Esophagus muscularis mucosa (tissue), 4 donors: ENCODE measurements around the gene AJAP1. TPM values are rescaled to one million over a fixed set of nuclear protein-coding genes. Genes with fewer than 3 reads are reported as not detected.

Experiments
- DNase-seq: peaks from one replicate; pipeline ENCODE4 v3.0.0-alpha.2; 2017; ENCODE audit errors: extremely low spot score
- H3K27ac ChIP-seq, 4 donors: fragments of 200-600 bp; sonication (generic); replicated peaks in 1 of 4; 1 replicate in 3 of 4; 2 replicates in 1 of 4; pipeline ENCODE4 v1.5.1; 2016 to 2019; ENCODE audit warnings: mild to moderate bottlenecking in 1 of 4
- H3K27me3 ChIP-seq, 4 donors: fragments of 200-600 bp; sonication (generic); one replicate each; pipeline versions ENCODE4 v1.5.1 to v1.6.0; 2016 to 2019
- H3K36me3 ChIP-seq, 4 donors: fragments of 200-600 bp; sonication (generic); one replicate each; pipeline ENCODE4 v1.5.1; 2016 to 2019
- H3K4me1 ChIP-seq, 4 donors: fragments of 200-600 bp; sonication (generic); one replicate each; pipeline ENCODE4 v1.5.1; 2016 to 2019
- H3K4me3 ChIP-seq, 4 donors: fragments of 200-600 bp; sonication (generic); 1 replicate in 2 of 4; 2 replicates in 2 of 4; pipeline ENCODE4 v1.5.1; 2016 to 2019; ENCODE audit warnings: mild to moderate bottlenecking in 4 of 4, moderate library complexity in 1 of 4
- H3K9me3 ChIP-seq, 4 donors: fragments of 200-600 bp; sonication (generic); 1 replicate in 3 of 4; 2 replicates in 1 of 4; pipeline ENCODE4 v1.5.1; 2016 to 2019
- CTCF ChIP-seq, 3 experiments: fragments of 200-600 bp in 2 of 3; fragments of 450-650 bp in 1 of 3; sonication (generic) in 2 of 3; IDR thresholded peaks; one replicate each; pipeline ENCODE4 v1.5.1; 2017 to 2019; ENCODE audit warnings: antibody characterized with exemption in 3 of 3, mild to moderate bottlenecking in 2 of 3, moderate library complexity in 1 of 3
- EP300 ChIP-seq: sonication (generic); formaldehyde crosslinking; IDR thresholded peaks from one replicate; pipeline ENCODE4 v1.6.1; 2017; ENCODE audit warnings: antibody characterized with exemption
- POLR2A ChIP-seq: fragments of 450-650 bp; IDR thresholded peaks from one replicate; pipeline ENCODE4 v1.6.1; 2017; ENCODE audit warnings: antibody characterized with exemption, moderate library complexity, mild to moderate bottlenecking, low read depth
- POLR2AphosphoS5 ChIP-seq, 2 donors: sonication (generic); formaldehyde crosslinking; IDR thresholded peaks; one replicate each; pipeline ENCODE4 v1.6.1; 2017; ENCODE audit warnings: antibody characterized with exemption in 2 of 2
- WGBS: methylation state at CpG from one replicate; pipeline ENCODE4 v1.1.5; 2018; 5-methylcytosine and 5-hydroxymethylcytosine counted together
- intact Hi-C: fragments of 100-400 bp; cut with DNase I; formaldehyde crosslinking; loops from one replicate; pipeline ENCODE4 v1.15.1; 2023
- total RNA-seq, 4 donors: library from RNA; depleted of rRNA; stranded (reverse); fragments of >200 nt; gene quantifications; one replicate each; pipeline versions ENCODE4 v1.1.0 to v1.2.1, GENCODE V29; 2016

AJAP1 gene
- total RNA-seq, 4 donors from 2014 or later, result 0.40 to 0.84 (median 0.54) TPM

DNA sequence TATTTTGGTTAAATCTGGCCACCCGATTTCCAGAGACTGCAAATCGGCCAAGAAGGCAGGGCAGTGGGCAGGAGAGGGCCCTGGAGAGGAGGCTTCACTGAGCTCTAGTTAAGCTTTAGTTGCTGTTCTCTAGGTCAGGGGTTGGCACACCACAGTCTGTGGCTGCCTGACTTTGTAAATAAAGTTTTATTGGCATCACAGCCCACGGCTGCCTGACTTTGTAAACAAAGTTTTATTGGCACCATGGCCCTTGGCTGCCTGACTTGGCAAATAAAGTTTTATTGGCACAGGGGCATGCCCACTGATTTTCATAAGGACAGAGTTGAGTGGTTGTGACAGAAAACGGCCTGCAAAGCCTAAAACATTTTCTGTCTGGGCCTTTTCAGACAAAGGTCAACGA, 19.7 kb downstream of the AJAP1 start:
- H3K27me3 ChIP-seq, result peaks cover 0 to 26% (median 0%) of the 10 kb centered on the region in 4 donors
- no peak overlapping the region for H3K27ac ChIP-seq
- H3K4me1 ChIP-seq, result no peaks in the 10 kb centered on the region
- WGBS, result 78% methylated on average over 5 of the region's 5 CpGs
- H3K36me3 ChIP-seq, result no peaks in the 10 kb centered on the region
- no peak for DNase-seq
- no peak for TF ChIP-seq POLR2AphosphoS5 (IDR thresholded peaks at IDR 0.05)
- TF ChIP-seq EP300, result no peak
- no peak for TF ChIP-seq POLR2A
- TF ChIP-seq CTCF (IDR thresholded peaks at IDR 0.05), result no peak
- intact Hi-C loops, result no loop called here
- peaks cover 0 to 17% (median 10%) of the 10 kb centered on the region in 4 donors for H3K9me3 ChIP-seq
- no peak overlapping the region for H3K4me3 ChIP-seq

- WGBS, result 82% methylated on average over 13 of the region's 13 CpGs
- no peaks in the 10 kb centered on the region for H3K4me1 ChIP-seq
- H3K9me3 ChIP-seq, result peaks cover 0 to 22% (median 14%) of the 10 kb centered on the region in 4 donors
- peaks cover 0 to 26% (median 0%) of the 10 kb centered on the region in 4 donors for H3K27me3 ChIP-seq
- TF ChIP-seq EP300 (no peak), POLR2A (no peak), CTCF (IDR thresholded peaks at IDR 0.05) (no peak), POLR2AphosphoS5 (IDR thresholded peaks at IDR 0.05) (no peak)
- H3K4me3 ChIP-seq, result no peak overlapping the region
- intact Hi-C loops, result no loop called here
- H3K36me3 ChIP-seq, result no peaks in the 10 kb centered on the region
- H3K27ac ChIP-seq, result no peak overlapping the region
- no peak for DNase-seq
These were observed 20.3 kb downstream of the AJAP1 start for GRCh38 chr1:4674676-4675075.

GRCh38 chr1:4675454-4676186, 21.2 kb downstream of the AJAP1 start:
- WGBS, result 75% methylated on average over 19 of the region's 21 CpGs

GRCh38 chr1:4676253-4676652, 21.8 kb downstream of the AJAP1 start:
- no peak overlapping the region for H3K4me3 ChIP-seq
- no peak for TF ChIP-seq POLR2A
- TF ChIP-seq POLR2AphosphoS5 (IDR thresholded peaks at IDR 0.05), result no peak
- no peak for TF ChIP-seq CTCF (IDR thresholded peaks at IDR 0.05)
- TF ChIP-seq EP300, result no peak
- peaks cover 0 to 32% (median 0%) of the 10 kb centered on the region in 4 donors for H3K27me3 ChIP-seq
- H3K27ac ChIP-seq, result no peak overlapping the region
- peaks cover 0 to 32% (median 25%) of the 10 kb centered on the region in 4 donors for H3K9me3 ChIP-seq
- H3K4me1 ChIP-seq, result no peaks in the 10 kb centered on the region
- H3K36me3 ChIP-seq, result no peaks in the 10 kb centered on the region
- intact Hi-C loops, result no loop called here
- 61% methylated on average over 9 of the region's 9 CpGs for WGBS
- no peak for DNase-seq

More at GRCh38 chr1:4675454-4676186, 21.2 kb downstream of the AJAP1 start:
- Histone ChIP-seq H3K27ac (no peak overlapping the region), H3K36me3 (no peaks in the 10 kb centered on the region), H3K9me3 (peaks cover 0 to 32% (median 24%) of the 10 kb centered on the region in 4 donors), H3K4me1 (no peaks in the 10 kb centered on the region), H3K4me3 (no peak overlapping the region), H3K27me3 (peaks cover 0 to 30% (median 0%) of the 10 kb centered on the region in 4 donors)
- no peak for DNase-seq
- intact Hi-C loops, result no loop called here
- no peak for TF ChIP-seq POLR2AphosphoS5 (IDR thresholded peaks at IDR 0.05)
- TF ChIP-seq POLR2A, result no peak
- TF ChIP-seq EP300, result no peak
- TF ChIP-seq CTCF (IDR thresholded peaks at IDR 0.05), result no peak
